Colonic mucosa (tissue), 4 donors: ENCODE data around the gene SOS2. TPM values are rescaled to one million over a fixed set of nuclear protein-coding genes. Genes with fewer than 3 reads are reported as not detected.

Source experiments
- DNase-seq: peaks from one replicate; pipeline ENCODE4 v3.0.0-alpha.2; 2020
- H3K27ac ChIP-seq: fragments of 200-600 bp; one replicate; pipeline ENCODE4 v1.8.0; 2021
- H3K27me3 ChIP-seq: fragments of 200-600 bp; one replicate; pipeline ENCODE4 v1.8.0; 2021
- H3K36me3 ChIP-seq: fragments of 200-600 bp; one replicate; pipeline ENCODE4 v1.8.0; 2021
- H3K4me1 ChIP-seq: fragments of 200-600 bp; one replicate; pipeline ENCODE4 v1.8.0; 2021; ENCODE audit warnings: mild to moderate bottlenecking
- H3K4me3 ChIP-seq: fragments of 200-600 bp; one replicate; pipeline ENCODE4 v1.8.0; 2021
- H3K9ac ChIP-seq, 2 donors: one replicate each; pipeline ENCODE4 v1.7.0; 2013; ENCODE audit warnings: control low read depth in 2 of 2, low read depth in 2 of 2, low read length in 2 of 2
- H3K9me3 ChIP-seq: fragments of 200-600 bp; one replicate; pipeline ENCODE4 v1.8.0; 2021
- CTCF ChIP-seq: fragments of 200-600 bp; IDR thresholded peaks from one replicate; pipeline ENCODE4 v1.8.0; 2022; ENCODE audit warnings: antibody characterized with exemption, mild to moderate bottlenecking
- intact Hi-C: fragments of 100-400 bp; cut with DNase I; formaldehyde crosslinking; loops from one replicate; pipeline ENCODE4 v1.14.1; 2022
- total RNA-seq, 2 donors: library from RNA; stranded (reverse); fragmentation: NEBNext Ultra II Directional in 1 of 2; extraction: Animal tissue kit (Norgen Biotek cat#: 25700) in 1 of 2; gene quantifications; one replicate each; pipeline ENCODE4 v1.2.1, GENCODE V29; 2021
- donor health status: healthy.
- donor health status: DM: no; HTN: no; CAD: no.
- donor health status: DM: no; HTN: no; CAD: no.

SOS2 gene
- total RNA-seq, 2 donors from 2014 or later, result 20.3 to 43.7 TPM

- TF ChIP-seq CTCF, result no peak
- H3K4me1 ChIP-seq, result no peaks in the 10 kb centered on the region
- H3K27me3 ChIP-seq, result no peaks in the 10 kb centered on the region
- H3K27ac ChIP-seq, result no peak overlapping the region
- no peak for DNase-seq
- no peak overlapping the region for H3K4me3 ChIP-seq
- no peak overlapping the region for H3K9ac ChIP-seq
- intact Hi-C loops, result loop anchor here (10.0 kb wide), 1 partner anchor 47 kb away; no protein-coding TSS in a partner anchor
- H3K9me3 ChIP-seq, result no peaks in the 10 kb centered on the region
- no peaks in the 10 kb centered on the region for H3K36me3 ChIP-seq
Measured at GRCh38 chr14:50092006-50092555, 139.3 kb downstream of the SOS2 start.

GRCh38 chr14:50091240-50091913, 140.0 kb downstream of the SOS2 start:
- TF ChIP-seq CTCF, result no peak
- no peak overlapping the region for H3K27ac ChIP-seq
- no peak for DNase-seq
- H3K36me3 ChIP-seq, result no peaks in the 10 kb centered on the region
- no peak overlapping the region for H3K9ac ChIP-seq
- H3K4me3 ChIP-seq, result no peak overlapping the region
- no peaks in the 10 kb centered on the region for H3K4me1 ChIP-seq
- H3K27me3 ChIP-seq, result no peaks in the 10 kb centered on the region
- intact Hi-C loops, result loop anchor here (10.0 kb wide), 1 partner anchor 47 kb away; no protein-coding TSS in a partner anchor
- no peaks in the 10 kb centered on the region for H3K9me3 ChIP-seq

- Histone ChIP-seq H3K27me3 (no peaks in the 10 kb centered on the region), H3K9me3 (no peaks in the 10 kb centered on the region), H3K27ac (no peak overlapping the region), H3K9ac (no peak overlapping the region), H3K4me3 (no peak overlapping the region), H3K4me1 (no peaks in the 10 kb centered on the region), H3K36me3 (no peaks in the 10 kb centered on the region)
- no peak for DNase-seq
- intact Hi-C loops, result no loop called here
- no peak for TF ChIP-seq CTCF
Measured at GRCh38 chr14:50089208-50089607, 142.2 kb downstream of the SOS2 start.

- no peaks in the 10 kb centered on the region for H3K27me3 ChIP-seq
- H3K36me3 ChIP-seq, result no peaks in the 10 kb centered on the region
- no peaks in the 10 kb centered on the region for H3K9me3 ChIP-seq
- H3K9ac ChIP-seq, result no peak overlapping the region
- no peak overlapping the region for H3K4me3 ChIP-seq
- DNase-seq, result no peak
- intact Hi-C loops, result no loop called here
- no peak for TF ChIP-seq CTCF
- no peaks in the 10 kb centered on the region for H3K4me1 ChIP-seq
- no peak overlapping the region for H3K27ac ChIP-seq
Measured at GRCh38 chr14:50088731-50089130, 142.6 kb downstream of the SOS2 start.

- DNase-seq, result no peak
- no peak for TF ChIP-seq CTCF
- H3K4me1 ChIP-seq, result no peaks in the 10 kb centered on the region
- no peaks in the 10 kb centered on the region for H3K36me3 ChIP-seq
- no peaks in the 10 kb centered on the region for H3K9me3 ChIP-seq
- no peak overlapping the region for H3K9ac ChIP-seq
- H3K4me3 ChIP-seq, result no peak overlapping the region
- H3K27me3 ChIP-seq, result no peaks in the 10 kb centered on the region
- intact Hi-C loops, result no loop called here
- H3K27ac ChIP-seq, result no peak overlapping the region
Measured at GRCh38 chr14:50088117-50088515, 143.3 kb downstream of the SOS2 start.
